NOMO-1 treated with DMSO at 0.1 percent for 48 hours (cell line): Measurements from ENCODE around the gene ALOX12B.
"Not testable (repeated sequence)": the region's sequence is repeated elsewhere in the genome, so short reads cannot be mapped to it uniquely, and the experiment has no call there.

ENCODE experiments used
- DNase-seq: peaks from one replicate; lab custom pipeline; 2025; ENCODE audit not compliant: unreplicated experiment; lab: John Stamatoyannopoulos, UW

ALOX12B gene

GRCh38 chr17:8066841-8067775 lies 20.4 kb downstream of the ALOX12B start:
- no peak for DNase-seq

GRCh38 chr17:8064561-8065019 lies 22.9 kb downstream of the ALOX12B start:
- DNase-seq = no peak

- no peak for DNase-seq
Measured at GRCh38 chr17:8063761-8064534, 23.6 kb downstream of the ALOX12B start.

GRCh38 chr17:8062807-8063483 lies 24.6 kb downstream of the ALOX12B start:
- DNase-seq = no peak

GRCh38 chr17:8062435-8062806 lies 25.1 kb downstream of the ALOX12B start:
- DNase-seq = no peak

- not testable (repeated sequence) for DNase-seq
Measured at GRCh38 chr17:8061851-8062250, 25.7 kb downstream of the ALOX12B start.

- peak; percentile 63 for DNase-seq
Measured at GRCh38 chr17:8060274-8060673, 27.2 kb downstream of the ALOX12B start.

GRCh38 chr17:8059131-8059530 lies 28.4 kb downstream of the ALOX12B start:
- DNase-seq = peak; percentile 43

- peak; percentile 90 for DNase-seq
Measured at GRCh38 chr17:8057691-8058114, 29.8 kb downstream of the ALOX12B start.

- DNase-seq = no peak
Measured at GRCh38 chr17:8056976-8057625, 30.4 kb downstream of the ALOX12B start.

GRCh38 chr17:8056232-8056975 lies 31.1 kb downstream of the ALOX12B start:
- peak; percentile 96 for DNase-seq

GRCh38 chr17:8055851-8056231 lies 31.7 kb downstream of the ALOX12B start:
- no peak for DNase-seq

GRCh38 chr17:8053600-8053999 lies 33.9 kb downstream of the ALOX12B start:
- DNase-seq = no peak

GRCh38 chr17:8052256-8053252 lies 35.0 kb downstream of the ALOX12B start:
- no peak for DNase-seq

- DNase-seq = no peak
Measured at GRCh38 chr17:8051831-8052230, 35.7 kb downstream of the ALOX12B start.

- no peak for DNase-seq
Measured at GRCh38 chr17:8048736-8049135, 38.8 kb downstream of the ALOX12B start.

- DNase-seq = no peak
Measured at GRCh38 chr17:8048236-8048635, 39.3 kb downstream of the ALOX12B start.

- no peak for DNase-seq
Measured at GRCh38 chr17:8047769-8048110, 39.8 kb downstream of the ALOX12B start.
